Stimulated activated CD4-positive, alpha-beta T cell treated with anti-CD3 and anti-CD28 coated beads, TNF-alpha, amount 100 ng/mL, for 1 hour (primary cell): ENCODE measurements around the gene GOLGA5.
"Not testable (repeated sequence)": the region's sequence is repeated elsewhere in the genome, so short reads cannot be mapped to it uniquely, and the experiment has no call there.

Experiments
- DNase-seq, 3 donors: peaks; one replicate each; pipeline ENCODE4 v3.0.0-alpha.2; 2020; ENCODE audit warnings: low read depth in 3 of 3, low spot score in 1 of 3

Gene GOLGA5

DNA sequence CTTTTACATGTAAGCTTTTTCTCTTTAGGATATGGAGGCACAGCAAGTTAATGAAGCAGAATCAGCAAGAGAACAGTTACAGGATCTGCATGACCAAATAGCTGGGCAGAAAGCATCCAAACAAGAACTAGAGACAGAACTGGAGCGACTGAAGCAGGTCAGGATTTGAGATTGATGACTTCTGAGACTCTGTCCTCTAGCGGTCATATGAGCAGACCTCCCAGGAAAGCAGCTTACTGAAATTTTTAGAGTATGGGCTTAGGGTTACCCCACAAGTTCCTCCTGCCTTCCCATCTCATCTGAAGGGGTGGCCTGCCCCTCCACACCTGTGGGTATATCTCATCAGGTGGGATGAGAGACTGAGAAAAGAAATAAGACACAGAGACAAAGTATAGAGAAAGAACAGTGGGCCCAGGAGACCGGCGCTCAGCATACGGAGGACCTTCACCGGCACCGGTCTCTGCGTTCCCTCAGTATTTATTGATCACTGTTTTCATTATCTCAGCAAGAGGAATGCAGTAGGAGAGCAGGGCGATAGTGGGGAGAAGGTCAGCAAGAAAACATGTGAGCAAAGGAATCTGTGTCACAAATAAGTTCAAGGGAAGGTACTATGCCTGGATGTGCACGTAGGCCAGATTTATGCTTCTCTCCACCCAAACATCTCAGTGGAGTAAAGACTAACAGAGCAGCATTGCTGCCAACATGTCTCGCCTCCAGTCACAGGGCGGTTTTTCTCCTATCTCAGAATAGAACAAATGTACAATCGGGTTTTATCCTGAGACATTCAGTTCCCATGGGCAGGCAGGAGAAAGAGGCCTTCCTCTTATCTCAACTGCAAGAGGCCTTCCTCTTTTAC lies 25.8 kb downstream of the GOLGA5 start:
- not testable (repeated sequence) for DNase-seq

DNA sequence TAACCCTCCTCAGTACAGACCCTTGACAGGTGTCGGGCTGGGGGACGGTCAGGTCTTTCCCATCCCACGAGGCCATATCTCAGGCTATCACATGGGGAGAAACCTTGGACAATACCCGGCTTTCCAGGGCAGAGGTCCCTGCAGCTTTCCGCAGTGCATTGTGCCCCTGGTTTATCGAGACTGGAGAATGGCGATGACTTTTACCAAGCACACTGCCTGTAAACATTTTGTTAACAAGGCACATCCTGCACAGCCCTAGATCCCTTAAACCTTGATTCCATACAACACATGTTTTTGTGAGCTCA lies 26.4 kb downstream of the GOLGA5 start:
- DNase-seq = not testable (repeated sequence)

DNA sequence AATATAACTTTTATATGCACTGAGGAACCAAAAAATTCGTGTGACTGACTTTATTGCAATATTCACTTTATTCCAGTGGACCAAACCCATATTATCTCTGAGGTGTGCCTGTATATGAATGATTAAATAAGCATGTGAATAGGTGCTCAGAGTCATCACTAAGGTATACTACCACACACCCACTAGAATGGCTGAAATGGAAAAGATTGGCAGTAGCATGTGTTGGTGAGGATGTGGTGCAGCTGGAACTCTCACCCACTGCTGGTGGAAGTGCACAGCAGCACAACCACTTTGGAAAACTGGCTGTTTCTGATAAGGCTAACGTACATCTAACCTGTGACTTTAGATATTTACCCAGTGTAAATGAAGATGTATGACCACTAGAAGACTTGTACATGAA lies 36.8 kb downstream of the GOLGA5 start:
- no peak for DNase-seq

DNA sequence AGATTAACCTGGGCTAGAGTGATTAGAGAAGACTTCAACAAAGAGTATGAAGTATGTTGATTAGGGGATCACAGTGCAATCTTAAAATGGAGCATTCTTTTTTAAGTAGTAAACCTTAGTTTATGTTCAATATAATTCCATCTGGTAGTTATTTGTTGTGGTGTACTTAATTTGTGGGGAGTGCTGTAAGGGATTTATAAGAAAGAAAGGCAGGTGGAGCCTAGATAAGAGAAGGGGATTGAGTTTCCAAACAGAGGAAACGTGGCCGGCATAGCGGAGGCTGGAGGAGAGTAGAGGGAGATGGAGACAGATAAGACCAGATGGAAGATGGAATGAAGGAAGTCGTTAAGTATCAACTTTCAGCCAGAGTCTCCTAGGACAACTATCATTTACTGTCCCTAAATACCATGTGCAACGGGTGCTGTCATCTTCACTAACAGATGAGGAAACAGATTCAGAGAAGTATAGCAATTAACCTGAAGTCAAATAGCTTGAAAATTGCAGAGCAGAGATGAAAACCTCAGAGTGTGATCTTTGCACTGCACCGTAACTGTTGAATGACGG lies 38.1 kb downstream of the GOLGA5 start:
- DNase-seq = no peak

DNA sequence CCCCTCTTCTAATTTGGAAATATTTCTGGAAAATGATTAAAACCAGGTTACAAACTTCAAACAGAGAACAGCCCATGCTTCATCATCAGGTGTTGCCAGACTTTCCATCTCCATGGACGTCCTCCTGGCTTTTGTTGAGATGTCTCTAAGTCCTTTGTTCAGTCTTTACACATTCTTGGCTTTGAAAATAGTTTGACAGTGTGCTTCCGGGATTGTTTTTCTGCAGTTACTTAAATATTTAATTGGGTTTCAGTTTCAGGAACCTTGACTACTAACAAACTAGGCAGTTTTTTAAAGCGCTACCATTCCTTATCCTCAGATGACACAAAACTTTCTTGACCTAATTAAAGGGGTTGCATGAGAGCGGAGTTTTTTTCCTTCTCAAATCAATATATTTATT lies 47.8 kb downstream of the GOLGA5 start:
- DNase-seq = no peak

DNA sequence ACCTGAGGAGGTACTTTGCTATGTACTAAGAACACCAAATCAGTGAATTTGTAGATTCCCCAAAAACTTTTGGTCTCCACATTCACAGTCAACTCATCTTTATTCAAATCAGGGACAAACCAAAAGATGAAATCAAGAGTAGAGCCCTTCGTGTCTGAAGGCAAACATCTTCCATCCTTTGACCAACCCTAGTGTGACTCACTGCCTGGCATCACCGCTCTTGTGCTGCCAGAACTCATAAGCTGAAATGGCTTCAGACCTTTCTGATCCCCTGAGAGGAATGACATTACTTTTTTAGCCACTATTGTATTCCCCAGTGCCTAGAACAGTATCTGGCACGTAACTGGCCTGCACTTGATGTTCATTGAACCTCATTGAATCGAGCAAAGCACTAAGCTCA lies 50.1 kb downstream of the GOLGA5 start:
- no peak for DNase-seq

DNA sequence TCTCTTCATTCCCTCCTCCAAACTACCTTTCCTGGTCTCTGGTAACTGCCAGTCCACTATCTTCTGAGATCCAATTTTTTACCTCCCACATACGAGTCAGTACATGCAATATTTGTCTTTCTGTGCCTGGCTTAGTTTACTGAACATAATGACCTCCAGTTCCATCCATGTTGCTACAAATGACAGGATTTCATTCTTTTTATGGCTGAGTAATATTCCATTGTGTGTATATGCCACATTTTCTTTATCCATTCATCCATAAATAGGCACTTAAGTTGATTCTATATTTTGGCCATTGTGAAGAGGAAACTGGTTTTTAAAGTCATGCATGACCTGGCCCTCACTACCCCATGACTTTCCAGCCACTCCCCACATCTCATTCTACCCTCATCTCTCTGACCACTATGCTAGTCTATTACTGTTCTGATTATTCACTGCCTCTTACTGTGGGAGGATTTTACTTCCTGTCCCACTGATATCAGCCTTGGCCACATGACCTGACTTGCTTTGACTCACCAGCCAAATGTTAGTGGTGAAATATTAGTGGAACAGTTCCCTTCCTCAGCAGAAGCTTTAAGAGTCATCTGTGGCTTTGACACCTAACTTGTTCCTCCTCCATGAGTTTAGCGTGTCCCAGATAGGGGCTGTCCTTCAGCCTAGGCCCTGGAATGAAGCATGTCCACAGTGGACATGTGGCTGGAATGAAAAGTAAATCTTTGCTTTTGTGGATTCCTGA lies 52.2 kb downstream of the GOLGA5 start:
- no peak for DNase-seq

DNA sequence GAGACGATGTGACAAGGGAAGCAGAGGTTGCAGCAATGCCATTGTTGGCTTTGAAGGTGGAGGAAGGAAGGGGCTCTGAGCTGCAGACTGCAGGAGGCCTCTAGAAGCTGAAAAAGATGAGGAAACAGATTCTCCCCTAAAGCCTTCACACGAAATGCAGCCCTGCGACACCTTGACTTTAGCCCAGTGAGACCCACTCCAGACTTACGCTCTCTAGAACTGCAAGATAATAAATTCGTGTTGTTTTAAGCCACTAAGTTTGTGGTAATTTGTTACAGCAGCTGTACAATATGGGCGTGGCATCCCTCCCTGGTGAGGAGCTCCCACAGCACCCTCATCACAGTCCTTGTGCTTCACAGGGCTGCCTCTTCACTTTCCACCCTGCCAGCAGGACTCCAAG lies 53.2 kb downstream of the GOLGA5 start:
- no peak for DNase-seq

DNA sequence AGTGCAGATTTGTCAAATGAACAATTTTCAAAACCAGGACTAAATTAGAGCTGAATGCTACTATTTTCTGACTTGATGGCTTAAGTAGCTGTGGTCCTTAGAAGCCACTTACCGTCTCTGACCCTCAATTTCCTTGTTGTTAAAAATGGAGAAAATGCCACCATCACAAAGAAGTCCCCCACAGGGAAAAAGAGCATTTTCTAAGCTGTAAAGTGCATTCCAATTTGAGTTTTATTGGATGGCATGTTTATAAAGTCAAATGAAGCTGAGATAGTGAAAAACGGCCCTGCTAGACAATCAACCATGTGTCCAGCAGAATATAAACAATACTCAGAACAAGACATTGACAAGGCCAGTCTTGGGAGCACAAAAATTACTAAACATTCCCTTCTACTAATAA lies 53.6 kb downstream of the GOLGA5 start:
- no peak for DNase-seq

DNA sequence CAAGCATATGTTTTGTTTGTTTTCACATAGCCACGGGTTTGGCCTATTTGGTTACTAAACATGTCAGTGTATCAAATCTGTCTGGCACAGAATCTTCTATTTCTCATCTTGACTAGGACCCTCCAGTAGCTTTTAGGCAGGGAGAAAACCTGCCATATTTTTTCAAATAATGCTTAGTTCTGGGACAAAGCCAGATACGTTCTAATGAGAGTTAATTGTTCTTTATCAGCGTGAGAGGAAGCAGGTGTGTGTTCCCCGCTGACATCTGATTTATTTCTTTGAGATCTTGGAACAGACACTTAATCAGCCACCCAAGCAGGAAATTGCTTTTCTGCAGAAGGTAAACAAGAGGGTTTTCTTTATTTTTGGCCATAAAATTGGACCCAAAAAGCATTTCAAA lies 54.8 kb downstream of the GOLGA5 start:
- DNase-seq = no peak

DNA sequence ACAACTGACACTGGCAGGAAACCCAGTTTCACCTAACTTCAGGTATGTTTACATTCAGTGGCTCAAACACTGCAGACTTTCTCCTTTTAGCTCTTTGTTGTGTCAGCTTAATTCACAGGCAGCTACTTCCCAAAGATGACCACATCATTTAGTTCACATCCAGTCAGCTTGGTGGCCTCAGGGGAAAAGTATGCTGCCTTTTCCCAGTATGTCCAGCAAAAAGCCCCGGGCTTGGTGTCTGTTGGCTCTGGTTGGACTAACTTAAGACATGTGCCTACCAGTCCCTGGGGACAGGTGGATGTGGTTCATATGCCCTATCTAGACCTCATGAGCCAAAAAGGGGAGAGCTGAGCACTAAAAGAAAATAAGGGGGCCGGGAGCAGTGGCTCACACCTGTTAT lies 56.4 kb downstream of the GOLGA5 start:
- DNase-seq = no peak

DNA sequence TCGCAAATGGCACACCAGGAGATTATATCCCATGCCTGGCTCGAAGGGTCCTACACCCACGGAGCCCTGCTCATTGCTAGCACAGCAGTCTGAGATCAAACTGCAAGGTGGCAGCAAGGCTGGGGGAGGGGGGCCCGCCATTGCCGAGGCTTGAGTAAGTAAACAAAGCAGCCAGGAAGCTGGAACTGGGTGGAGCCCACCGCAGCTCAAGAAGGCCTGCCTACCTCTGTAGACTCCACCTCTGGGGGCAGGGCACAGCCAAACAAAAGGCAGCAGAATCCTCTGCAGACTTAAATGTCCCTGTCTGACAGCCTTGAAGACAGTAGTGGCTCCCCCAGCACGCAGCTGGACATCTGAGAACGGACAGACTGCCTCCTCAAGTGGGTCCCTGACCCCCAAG lies 59.0 kb downstream of the GOLGA5 start:
- not testable (repeated sequence) for DNase-seq

DNA sequence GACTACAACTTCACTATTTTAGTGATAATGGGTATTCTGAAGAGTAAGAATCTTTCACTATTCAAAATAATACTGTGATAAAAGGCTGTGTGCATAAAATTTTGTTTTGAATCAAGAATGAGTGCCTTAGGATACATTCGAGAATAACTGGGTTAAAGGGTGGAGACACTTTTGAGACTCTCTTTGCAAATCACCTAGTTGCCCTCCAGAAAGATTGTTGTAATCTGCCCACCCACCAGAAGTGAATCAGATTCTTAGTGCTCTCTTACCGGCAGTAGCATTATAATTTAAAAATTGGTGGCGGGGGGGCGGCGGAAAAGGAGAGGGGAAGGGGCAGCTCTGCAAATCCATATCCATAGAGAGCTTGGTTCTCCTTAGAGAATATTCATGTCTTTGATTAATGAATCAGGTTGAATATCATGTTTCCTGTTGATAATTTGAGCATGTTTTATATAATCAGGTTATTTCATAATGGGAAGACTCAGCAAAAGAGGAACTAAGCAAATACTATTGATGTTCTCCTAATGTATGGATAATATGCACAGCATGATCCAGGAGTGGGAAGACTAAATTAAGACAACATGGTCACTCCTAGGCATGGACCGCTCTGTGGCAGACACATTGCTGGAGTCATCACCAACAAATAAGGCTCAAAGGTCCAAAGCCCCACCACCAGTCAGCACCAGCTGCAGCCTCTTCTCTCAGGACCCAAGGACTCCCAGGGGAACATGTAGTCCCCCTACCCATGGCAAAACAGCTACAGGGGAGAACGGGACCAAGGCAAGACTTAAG lies 66.1 kb downstream of the GOLGA5 start:
- DNase-seq = no peak

DNA sequence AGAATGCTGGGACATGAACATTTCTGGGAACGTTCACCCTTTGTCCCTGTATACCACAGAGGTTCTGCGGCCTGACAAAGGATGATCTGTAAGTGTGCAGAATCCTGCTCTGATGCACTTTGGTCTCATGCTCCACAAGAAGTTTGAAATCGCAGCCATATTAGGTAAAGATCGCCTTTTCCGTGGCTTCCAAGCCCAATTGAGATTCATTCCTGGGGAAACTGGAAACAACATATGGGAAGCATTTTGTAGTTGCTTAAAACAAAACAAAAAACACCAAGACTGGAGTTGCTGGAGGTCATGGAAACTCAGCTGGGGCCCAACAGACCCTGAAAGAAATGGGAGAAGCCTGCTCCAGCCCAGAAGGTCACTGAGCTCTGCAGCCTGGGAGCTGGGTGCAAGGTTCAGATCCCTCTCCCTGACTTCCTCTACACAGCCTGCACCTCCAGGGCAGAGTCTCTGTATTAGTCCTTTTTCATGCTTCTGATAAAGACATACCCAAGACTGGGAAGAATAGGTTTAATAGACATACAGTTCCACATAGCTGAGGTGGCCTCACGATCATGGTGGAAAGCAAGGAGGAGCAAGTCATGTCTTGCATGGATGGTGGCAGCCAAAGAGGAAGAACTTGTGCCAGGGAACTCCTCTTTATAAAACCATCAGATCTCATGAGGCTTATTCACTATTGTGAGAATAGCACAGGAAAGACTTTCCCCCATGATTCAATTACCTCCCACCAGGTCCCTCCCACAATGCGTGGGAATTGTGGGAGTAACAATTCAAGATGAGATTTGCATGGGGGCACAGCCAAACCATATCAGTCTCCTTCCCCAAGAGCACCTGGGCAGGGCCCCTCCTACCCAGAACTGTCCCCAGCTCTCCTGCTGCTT lies 68.0 kb downstream of the GOLGA5 start:
- no peak for DNase-seq

DNA sequence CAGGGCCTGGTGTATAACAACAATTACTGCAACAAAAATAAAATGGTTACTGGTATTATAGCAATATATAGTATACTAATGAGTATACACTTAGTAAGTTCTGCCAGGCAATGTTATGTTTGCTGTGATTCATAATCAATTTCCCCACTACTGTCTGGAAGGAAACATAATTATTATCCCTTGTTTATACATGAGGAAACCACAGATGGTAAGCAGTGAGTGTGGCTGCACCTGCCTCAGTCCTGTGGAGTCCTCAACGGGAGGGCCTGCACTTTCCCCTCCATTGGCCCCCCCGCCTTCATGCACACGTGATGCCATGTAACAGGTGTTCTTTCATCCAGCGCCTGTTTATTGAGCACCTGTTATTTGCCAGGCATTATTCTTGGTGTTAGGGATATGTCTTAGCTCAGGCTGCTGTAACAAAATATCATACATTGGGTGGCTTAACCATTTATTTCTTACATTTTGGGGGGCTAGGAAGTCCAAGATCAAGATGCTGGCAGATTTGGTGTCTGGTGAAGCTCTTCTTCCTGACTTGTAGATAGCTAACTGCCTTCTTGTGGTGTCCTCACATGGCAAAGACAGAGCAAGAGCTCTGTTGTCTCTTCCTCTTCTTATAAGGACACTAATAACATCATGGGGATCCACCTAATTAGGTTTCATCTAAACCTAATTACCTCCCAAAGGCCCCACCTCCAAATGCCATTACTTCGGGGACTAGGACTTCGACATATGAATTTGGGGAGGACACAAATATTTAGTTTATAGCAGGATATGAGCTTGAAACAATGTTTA lies 69.4 kb downstream of the GOLGA5 start:
- DNase-seq = no peak

DNA sequence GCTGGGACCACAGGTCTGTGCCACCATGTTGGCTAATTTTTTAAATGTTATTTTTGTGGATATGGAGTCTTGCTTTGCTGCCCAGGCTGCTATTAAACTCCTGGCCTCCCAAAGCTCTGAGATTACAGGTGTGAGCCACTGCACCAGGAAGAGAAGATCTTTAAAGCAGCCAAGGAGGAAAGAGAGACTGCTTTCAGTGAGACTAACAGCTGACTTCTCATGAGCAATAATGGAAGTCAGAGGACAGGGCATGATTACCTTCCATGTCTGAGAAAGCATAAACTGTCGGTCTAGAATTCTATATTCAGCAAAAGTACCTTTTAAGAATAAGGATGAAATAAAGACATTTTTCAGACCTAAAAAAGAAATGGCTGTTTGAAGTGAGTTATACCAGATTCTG lies 71.6 kb downstream of the GOLGA5 start:
- DNase-seq = no peak

DNA sequence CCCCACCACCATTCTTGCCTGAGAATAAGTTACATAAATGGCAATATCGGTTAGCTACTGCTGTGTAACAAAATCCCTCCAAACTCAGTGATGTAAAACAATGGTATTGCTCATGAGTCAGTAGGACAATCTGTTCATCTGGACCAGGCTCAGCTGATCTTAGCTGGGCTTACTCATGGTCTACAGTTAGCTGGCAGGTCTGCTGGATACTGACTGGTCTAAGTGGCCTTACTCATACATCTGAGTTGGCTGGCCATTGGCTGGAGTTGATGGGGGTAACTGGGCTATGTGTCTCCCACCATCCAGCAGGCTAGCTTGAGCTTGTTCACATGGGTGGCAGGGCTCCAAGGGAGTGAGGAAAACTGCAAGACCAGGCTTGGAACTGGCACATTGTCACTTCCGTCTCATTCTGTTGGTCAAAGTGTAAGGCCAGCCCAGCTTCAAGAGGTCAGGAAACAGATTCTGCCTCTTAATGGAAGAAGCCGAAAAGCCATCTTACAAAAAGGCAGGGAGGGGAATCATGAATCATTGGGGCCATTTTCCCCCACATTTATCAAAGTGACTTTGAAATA lies 72.2 kb downstream of the GOLGA5 start:
- DNase-seq = no peak

DNA sequence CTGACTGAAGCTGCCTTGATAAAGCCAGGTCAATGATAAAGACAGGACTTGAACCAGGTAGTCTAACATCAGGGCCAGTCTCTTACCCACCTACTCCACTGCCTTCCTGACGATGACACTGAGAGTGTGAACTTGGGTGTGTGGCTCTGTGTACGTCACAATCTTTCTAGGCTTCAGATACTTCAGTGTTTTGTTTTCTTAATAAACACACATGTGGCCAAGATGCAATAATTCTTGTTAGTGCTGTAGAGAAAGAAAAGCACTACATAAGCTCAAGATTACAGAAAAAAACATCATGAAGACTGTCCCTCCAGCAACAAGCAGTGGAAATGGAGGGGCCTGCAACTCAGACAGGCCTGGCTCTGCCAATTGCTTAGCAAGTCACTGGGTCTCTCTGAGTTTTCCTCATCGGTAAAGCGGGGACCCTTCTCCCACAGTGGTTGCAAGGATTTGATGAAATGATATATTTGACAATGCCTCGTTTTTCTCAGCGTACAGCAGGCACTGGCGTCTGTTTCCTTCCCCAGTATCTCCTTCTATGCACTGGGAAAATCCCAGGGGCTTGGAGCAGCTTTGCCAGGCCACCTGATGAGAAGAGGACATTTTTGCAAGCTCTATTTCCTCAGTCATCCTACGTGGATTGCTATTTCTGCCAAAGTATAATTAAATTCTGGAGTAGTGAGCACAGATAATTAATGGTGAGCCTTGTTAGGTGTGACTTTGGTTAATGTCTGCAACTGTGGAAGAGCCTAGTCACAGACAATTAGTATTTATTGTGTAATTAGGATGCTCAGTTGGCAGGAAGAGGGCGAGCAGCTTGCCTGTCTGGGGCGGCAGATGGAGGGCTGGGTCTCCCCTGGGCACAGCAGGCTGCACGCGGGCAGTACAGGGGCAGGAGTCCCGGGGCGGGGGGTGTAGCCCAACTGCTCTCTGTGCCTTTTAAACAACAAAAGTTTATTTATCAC lies 73.1 kb downstream of the GOLGA5 start:
- DNase-seq = no peak
